ENCODE measurements around the gene DCST1. TPM values are rescaled to one million over a fixed set of nuclear protein-coding genes. Genes with fewer than 3 reads are reported as not detected.

The DCST1 gene
- total and polyA plus RNA-seq, 2 of the 8 experiments (the other 6 are each of a cell fraction or from before 2014, with no cell fraction given), result not detected

GRCh38 chr1:155001425-155001674 lies 32.3 kb upstream of the DCST1 start:
- no peaks in the 10 kb centered on the region for H3K27me3 ChIP-seq (replicated peaks in 1 of 4; ENCODE audit: control insufficient read depth in 3 of 4, extremely low read depth in 1 of 4, insufficient read depth in 3 of 4, low read length in 3 of 4)
- ChIA-PET CTCF (ENCODE audit: partially characterized antibody) (interaction anchor here (0.9 to 14.0 kb wide), 7 partner anchors 13 to 90 kb away, joined by 3 to 334 read pairs (median 113); partner anchors contain the start of genes CKS1B, EFNA3, EFNA4 and FLAD1), POLR2A (ENCODE audit: partially characterized antibody) (interaction anchor here (0.6 to 42.8 kb wide), 7 partner anchors 14 to 864 kb away, joined by 3 to 702 read pairs (median 4); partner anchors contain the start of genes CKS1B, EFNA3, EFNA4 and FLAD1)
- H3K79me2 ChIP-seq (ENCODE audit: control insufficient read depth in 1 of 2, insufficient read depth in 2 of 2, low read length in 2 of 2), result peaks cover 0 to 33% of the 10 kb centered on the region in 2 experiments; a peak in 2 of 4 replicates
- H2AFZ ChIP-seq (ENCODE audit: low read length), result no peak overlapping the region
- peak overlapping the region; percentile 87 for H2BK5ac ChIP-seq (ENCODE audit: low read depth, low read length)
- WGBS, 2 experiments (ENCODE audit: extremely low coverage in 1 of 2, insufficient coverage in 1 of 2, insufficient read length in 1 of 2, insufficient replicate concordance in 2 of 2, low coverage in 1 of 2, low lambda C conversion rate in 2 of 2, missing lambda C conversion rate in 1 of 2), result 0% methylated on average over 7 of the region's 11 CpGs; no CpG with 5 or more reads in 1 of the 2 experiments
- H3K18ac ChIP-seq (ENCODE audit: extremely low read depth, low read length), result peak overlapping the region; percentile 83
- peak overlapping the region; percentile 72; the same call in 1 of the 2 replicates for H2BK20ac ChIP-seq (ENCODE audit: low read length)
- H2BK15ac ChIP-seq (ENCODE audit: low read length), result no peak overlapping the region
- FAIRE-seq (no peak), DNase-seq (ENCODE audit: low read depth in 1 of 2, low spot score in 2 of 2) (no peak)
- no peak overlapping the region for H2AK5ac ChIP-seq (ENCODE audit: low read depth, low read length)
- TF ChIP-seq HDAC2 (IDR thresholded peaks at IDR 0.05; ENCODE audit: borderline replicate concordance in 1 of 2, low read depth in 2 of 2, low read length in 2 of 2), result peak; percentile 9 to 45; a peak in 1 of 4 replicates
- no peak for TF ChIP-seq ZNF274 (IDR thresholded peaks at IDR 0.05; ENCODE audit: borderline replicate concordance, extremely low read depth, low read length)
- TF ChIP-seq TBP (IDR thresholded peaks at IDR 0.05; ENCODE audit: low read depth, low read length), result peak; percentile 5; the same call in 1 of the 2 replicates
- TF ChIP-seq ASH2L (IDR thresholded peaks at IDR 0.05; ENCODE audit: low read length), result peak; percentile 49
- H3K4me3 ChIP-seq (ENCODE audit: extremely low read depth in 1 of 4, insufficient read depth in 2 of 4, low read depth in 3 of 4, low read length in 4 of 4), result peak overlapping the region; percentile 61 to 77 (median 63)
- H3K14ac ChIP-seq (ENCODE audit: insufficient read length), result no peak overlapping the region
- H4K91ac ChIP-seq (replicated peaks; ENCODE audit: insufficient read length, low read length), result peak overlapping the region; percentile 8
- peaks cover 0 to 2% (median 0%) of the 10 kb centered on the region in 4 experiments; a peak in 2 of 8 replicates for H3K36me3 ChIP-seq (ENCODE audit: control insufficient read depth in 2 of 4, insufficient read depth in 4 of 4, low read length in 3 of 4)
- H3K23me2 ChIP-seq (ENCODE audit: low read depth, low read length), result peaks cover 18% of the 10 kb centered on the region; the same call in 1 of the 2 replicates
- no peak overlapping the region for H2BK120ac ChIP-seq (replicated peaks; ENCODE audit: low read depth, low read length)
- H3K23ac ChIP-seq (ENCODE audit: insufficient read length), result no peak overlapping the region
- H3K4me1 ChIP-seq (replicated peaks in 1 of 4; ENCODE audit: control insufficient read depth in 3 of 4, insufficient read depth in 4 of 4, low read length in 3 of 4), result peaks cover 6 to 18% (median 14%) of the 10 kb centered on the region in 4 experiments
- peak overlapping the region; percentile 80 for H2BK12ac ChIP-seq (ENCODE audit: low read depth, low read length)
- peak overlapping the region in 2 of 4 experiments; percentile 43 to 60; a peak in 2 of 7 replicates for H3K9ac ChIP-seq (replicated peaks in 1 of 4; ENCODE audit: extremely low read depth in 1 of 4, low read depth in 3 of 4, low read length in 3 of 4)
- peaks cover 4% of the 10 kb centered on the region; the same call in 1 of the 2 replicates for H3K79me1 ChIP-seq (ENCODE audit: low read depth, low read length)
- peak overlapping the region; percentile 50 for H4K5ac ChIP-seq (ENCODE audit: insufficient read length, low read depth, low read length)
- H3K27ac ChIP-seq (ENCODE audit: low read depth, low read length), result no peak overlapping the region; the same call in 1 of the 2 replicates
- H3K56ac ChIP-seq (replicated peaks; ENCODE audit: insufficient read length, low read depth, low read length), result no peak overlapping the region
- 0 out of 2 replicates have a peak overlapping the region, but pooled peaks have one; percentile 93 for H4K8ac ChIP-seq (ENCODE audit: extremely low read depth, insufficient read depth, low read length)
- peaks cover 0 to 8% of the 10 kb centered on the region in 2 experiments for H4K20me1 ChIP-seq (replicated peaks in 1 of 2; ENCODE audit: control insufficient read depth in 1 of 2, insufficient read depth in 2 of 2, low read length in 2 of 2)
- H3K9me3 ChIP-seq (ENCODE audit: insufficient read depth in 2 of 2, low read depth in 1 of 2, low read length in 1 of 2), result no peaks in the 10 kb centered on the region
- H3K4me2 ChIP-seq (ENCODE audit: insufficient read depth in 1 of 2, low read depth in 2 of 2, low read length in 2 of 2), result peak overlapping the region; percentile 79 to 87
- H3K4ac ChIP-seq (replicated peaks; ENCODE audit: insufficient read length, low read depth, low read length), result peak overlapping the region; percentile 74
